Astrocyte of the spinal cord (primary cell): ENCODE results near the gene LAMTOR4.

Experiments used
- DNase-seq: peaks from one replicate; pipeline ENCODE4 v3.0.0; 2011; ENCODE audit warnings: low read depth, low spot score
- H3K4me3 ChIP-seq: 2 replicates; pipeline ENCODE4 v1.5.1; 2011; ENCODE audit warnings: low read depth, mild to moderate bottlenecking, low read length, moderate library complexity
- in situ Hi-C: cut with HindIII; loops from 2 replicates; pipeline ENCODE4 v1.10.0; 2017; ENCODE audit warnings: low sequenced_read_pairs
- TF ChIP-seq, protein P1 (sequence below): IDR thresholded peaks from 2 replicates; pipeline ENCODE4 v1.5.1; 2012; ENCODE audit warnings: low read depth, mild to moderate bottlenecking, low read length, inconsistent platforms

LAMTOR4 gene

GRCh38 chr7:100163871-100164270, 15.2 kb downstream of the LAMTOR4 start:
- in situ Hi-C loops, result no loop called here
- TF ChIP-seq, protein P1, sequence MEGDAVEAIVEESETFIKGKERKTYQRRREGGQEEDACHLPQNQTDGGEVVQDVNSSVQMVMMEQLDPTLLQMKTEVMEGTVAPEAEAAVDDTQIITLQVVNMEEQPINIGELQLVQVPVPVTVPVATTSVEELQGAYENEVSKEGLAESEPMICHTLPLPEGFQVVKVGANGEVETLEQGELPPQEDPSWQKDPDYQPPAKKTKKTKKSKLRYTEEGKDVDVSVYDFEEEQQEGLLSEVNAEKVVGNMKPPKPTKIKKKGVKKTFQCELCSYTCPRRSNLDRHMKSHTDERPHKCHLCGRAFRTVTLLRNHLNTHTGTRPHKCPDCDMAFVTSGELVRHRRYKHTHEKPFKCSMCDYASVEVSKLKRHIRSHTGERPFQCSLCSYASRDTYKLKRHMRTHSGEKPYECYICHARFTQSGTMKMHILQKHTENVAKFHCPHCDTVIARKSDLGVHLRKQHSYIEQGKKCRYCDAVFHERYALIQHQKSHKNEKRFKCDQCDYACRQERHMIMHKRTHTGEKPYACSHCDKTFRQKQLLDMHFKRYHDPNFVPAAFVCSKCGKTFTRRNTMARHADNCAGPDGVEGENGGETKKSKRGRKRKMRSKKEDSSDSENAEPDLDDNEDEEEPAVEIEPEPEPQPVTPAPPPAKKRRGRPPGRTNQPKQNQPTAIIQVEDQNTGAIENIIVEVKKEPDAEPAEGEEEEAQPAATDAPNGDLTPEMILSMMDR, result no peak
- DNase-seq, result no peak
- H3K4me3 ChIP-seq, result no peak overlapping the region

GRCh38 chr7:100166317-100166940, 17.7 kb downstream of the LAMTOR4 start:
- no peak overlapping the region for H3K4me3 ChIP-seq
- TF ChIP-seq, protein P1, result no peak
- in situ Hi-C loops, result no loop called here
- no peak for DNase-seq

DNA sequence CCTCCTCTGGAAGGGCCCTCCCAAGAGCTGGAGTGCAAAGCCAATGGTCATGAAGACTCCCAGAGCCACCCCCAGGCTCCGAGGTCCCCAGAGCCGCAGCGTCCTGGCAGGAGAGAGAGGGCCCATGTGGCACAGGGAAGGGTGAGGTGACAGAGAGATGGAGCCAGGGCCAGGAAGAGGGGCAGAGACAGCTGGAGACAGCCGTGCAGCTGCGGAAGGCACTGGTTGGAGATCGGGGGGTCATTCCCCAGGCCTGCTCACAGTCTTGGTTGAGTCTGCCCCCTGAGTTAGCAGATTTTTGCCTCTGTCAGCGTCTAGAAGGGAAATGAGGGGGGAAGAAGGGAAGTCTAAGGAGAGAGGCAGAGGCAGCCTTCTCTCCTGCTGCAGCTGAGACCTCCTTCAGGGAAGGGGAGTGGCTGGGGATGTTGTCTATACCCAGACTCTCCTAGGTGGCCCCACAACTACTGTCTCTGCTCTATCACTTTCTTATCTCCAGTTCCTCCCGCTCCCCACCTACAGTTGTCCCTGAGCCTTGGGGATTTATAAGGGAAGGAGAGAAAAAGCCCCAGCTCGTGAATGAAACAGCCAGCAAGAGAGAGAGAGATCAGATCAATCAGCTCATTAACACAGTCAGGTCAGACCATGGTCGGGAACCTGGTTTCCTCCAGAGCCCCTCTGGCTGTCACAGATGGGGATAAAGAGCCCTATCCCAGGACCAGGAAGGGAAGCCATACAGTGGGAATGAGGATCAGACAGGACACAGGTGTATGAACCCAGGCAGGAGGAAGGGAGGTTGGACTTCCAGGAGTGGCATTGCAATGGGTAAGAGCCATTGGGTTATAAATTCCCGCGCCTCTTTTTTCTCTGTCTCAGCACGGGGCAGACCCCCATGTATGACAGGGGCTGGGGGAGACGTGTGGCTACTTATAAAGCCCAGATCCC, 18.5 kb downstream of the LAMTOR4 start:
- H3K4me3 ChIP-seq, result peak overlapping the region; percentile 51
- in situ Hi-C loops, result no loop called here
- DNase-seq, result no peak
- TF ChIP-seq, protein P1, result no peak

- TF ChIP-seq, protein P1, result no peak
- peak overlapping the region; percentile 51 for H3K4me3 ChIP-seq
- in situ Hi-C loops, result no loop called here
These were observed 19.2 kb downstream of the LAMTOR4 start for GRCh38 chr7:100167912-100168323.

DNA sequence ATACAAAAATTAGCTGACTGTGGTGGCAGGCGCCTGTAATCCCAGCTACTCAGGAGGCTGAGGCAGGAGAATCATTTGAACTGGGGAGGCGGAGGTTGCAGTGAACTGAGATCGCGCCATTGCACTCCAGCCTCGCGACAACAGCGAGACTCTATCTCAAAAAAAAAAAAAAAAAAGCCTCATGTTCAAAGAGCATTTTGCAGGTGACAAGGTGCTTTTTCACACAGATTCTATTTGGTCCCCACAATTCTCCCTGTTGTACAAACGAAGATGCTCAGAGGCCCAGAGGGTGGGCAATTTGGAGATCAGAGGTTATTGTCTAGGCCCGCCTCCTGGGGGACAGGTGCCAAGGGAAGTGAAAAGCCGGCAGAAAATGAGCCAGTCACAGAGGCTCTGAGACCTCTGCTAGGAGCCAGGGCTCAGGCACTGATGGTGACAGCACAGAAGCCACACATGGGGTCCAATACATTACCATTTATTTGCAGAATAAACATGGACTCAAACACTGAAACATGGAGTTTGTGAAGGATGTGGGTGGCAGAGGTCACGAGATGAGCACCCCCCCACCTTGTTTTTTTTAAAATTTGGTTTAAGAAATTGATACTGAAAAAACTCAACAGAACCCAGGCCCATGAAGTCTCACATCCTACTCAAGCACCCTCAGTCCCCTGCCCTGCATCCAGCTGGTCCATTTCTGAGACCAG, 20.6 kb downstream of the LAMTOR4 start:
- no peak for DNase-seq
- H3K4me3 ChIP-seq, result no peak overlapping the region
- TF ChIP-seq, protein P1, result no peak
- in situ Hi-C loops, result no loop called here

More at GRCh38 chr7:100167912-100168323, 19.2 kb downstream of the LAMTOR4 start:
- peak; percentile 22 for DNase-seq
